AG09309 (cell line): ENCODE measurements around the gene APLP1.

ENCODE experiments used
- DNase-seq: peaks from one replicate; pipeline ENCODE4 v3.0.0-alpha.2; 2010; ENCODE audit warnings: low read depth
- H3K4me3 ChIP-seq: 2 replicates; pipeline ENCODE4 v1.5.1; 2011; ENCODE audit warnings: mild to moderate bottlenecking, low read depth, low read length, moderate library complexity; ENCODE audit not compliant: control insufficient read depth
- CTCF ChIP-seq: IDR thresholded peaks from 2 replicates; pipeline ENCODE4 v1.5.1; 2011; ENCODE audit warnings: mild to moderate bottlenecking, low read depth, low read length, inconsistent platforms; ENCODE audit not compliant: insufficient read depth, control insufficient read depth; ENCODE audit errors: missing control alignments

The APLP1 gene

GRCh38 chr19:35868172-35868822, at the start of gene APLP1:
Gene APLP1, plus strand, starts transcription at chr19:35868574. Its CDS starts 63 bp downstream, at chr19:35868637.
- TF ChIP-seq CTCF, result no peak
- no peak for DNase-seq
- H3K4me3 ChIP-seq, result peak within 1 kb of the TSS; percentile 27

GRCh38 chr19:35822579-35822978, 45.8 kb upstream of the APLP1 start:
- H3K4me3 ChIP-seq, result no peak overlapping the region
- DNase-seq, result no peak
- no peak for TF ChIP-seq CTCF

- DNase-seq, result no peak
- TF ChIP-seq CTCF, result no peak
- no peak overlapping the region for H3K4me3 ChIP-seq
These were observed 44.2 kb upstream of the APLP1 start for GRCh38 chr19:35824150-35824549.

DNA sequence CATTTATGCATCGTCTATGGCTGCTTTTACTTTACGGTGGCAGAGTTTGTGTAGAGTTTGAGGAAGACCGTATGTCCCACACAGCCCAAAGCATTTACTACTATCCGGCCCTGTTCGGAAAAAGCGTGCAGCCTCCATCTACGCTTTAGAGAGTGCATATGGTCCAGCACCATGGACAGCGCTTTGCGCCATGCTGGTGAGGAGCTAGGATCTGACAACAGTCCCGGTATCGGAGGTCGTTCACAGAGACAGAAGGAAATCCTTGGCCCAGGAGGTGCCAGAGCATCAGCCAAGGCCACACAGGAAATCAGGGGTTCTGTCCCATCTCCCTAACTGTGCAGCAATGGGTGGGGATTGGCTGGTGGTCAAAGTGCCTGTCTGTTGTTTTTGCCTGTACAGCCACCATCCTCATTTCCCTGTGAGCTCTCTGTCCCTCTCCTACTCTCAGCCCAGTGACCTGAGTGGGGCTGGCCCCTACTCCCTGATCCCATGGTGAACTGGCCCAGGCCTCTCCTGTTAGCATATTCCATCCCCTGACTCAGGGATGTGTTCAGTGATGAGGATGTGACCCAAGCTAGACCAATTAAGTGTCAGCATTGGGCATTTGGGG, 39.6 kb upstream of the APLP1 start:
- no peak for TF ChIP-seq CTCF
- H3K4me3 ChIP-seq, result no peak overlapping the region
- DNase-seq, result peak; percentile 3

DNA sequence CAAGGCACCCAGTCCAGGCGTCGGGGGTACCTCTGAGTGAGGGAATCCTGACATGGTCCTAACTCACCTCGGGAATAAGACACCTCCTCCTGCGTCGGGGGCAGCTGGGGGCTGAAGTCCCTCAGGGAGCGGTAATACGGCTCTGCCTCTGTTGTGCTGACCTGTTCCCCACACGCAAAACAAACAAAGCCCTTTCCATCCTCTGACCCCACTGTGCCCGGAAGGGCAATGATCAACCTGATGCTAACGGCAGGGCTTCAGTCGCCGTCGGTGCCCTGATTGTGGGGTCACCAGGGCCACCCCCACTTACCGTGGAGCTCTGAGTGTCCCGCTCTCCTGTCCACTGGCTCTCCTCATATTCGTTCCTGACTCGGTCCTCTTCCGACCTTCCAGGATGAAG, 37.4 kb upstream of the APLP1 start:
- DNase-seq, result no peak
- no peak for TF ChIP-seq CTCF
- H3K4me3 ChIP-seq, result no peak overlapping the region

DNA sequence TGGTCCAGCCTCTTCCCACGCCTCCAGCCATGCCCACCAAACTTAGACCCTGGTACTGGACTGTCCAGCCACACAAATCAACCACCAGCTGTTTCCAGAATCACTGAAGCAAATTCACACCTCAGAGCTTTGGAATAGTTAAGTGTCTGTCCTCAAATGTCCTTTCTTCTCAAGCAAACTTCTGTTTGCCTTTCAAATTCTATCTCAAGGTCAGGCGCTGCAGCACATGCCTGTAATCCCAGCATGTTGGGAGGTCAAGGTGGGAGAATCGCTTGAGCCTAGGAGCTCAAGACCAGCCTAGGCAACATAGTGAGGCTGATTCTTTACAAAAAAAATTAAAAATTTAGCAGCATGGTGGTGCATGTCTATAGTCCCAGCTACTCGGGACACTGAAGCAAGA, 36.3 kb upstream of the APLP1 start:
- no peak for TF ChIP-seq CTCF
- DNase-seq, result no peak
- H3K4me3 ChIP-seq, result no peak overlapping the region
